T-helper 2 cell treated with Interferon-gamma antibody and Interleukin-4, amounts not matched to agents 5 μg/mL and 100 μg/mL, for 36 hours (primary cell): ENCODE data around the gene RABGEF1.
A peak's percentile ranks its signal among the peaks of the same experiment; 100 is the strongest.
"Not testable (repeated sequence)": the region's sequence is repeated elsewhere in the genome, so short reads cannot be mapped to it uniquely, and the experiment has no call there.

ENCODE experiments used
- DNase-seq: peaks from one replicate; pipeline ENCODE4 v3.0.0; 2021; ENCODE audit warnings: low spot score
- H3K27ac Mint-ChIP-seq: one replicate; pipeline ENCODE4 v1.8.0; 2021; ENCODE audit warnings: mild to moderate bottlenecking, mixed read lengths
- H3K27me3 Mint-ChIP-seq: one replicate; pipeline ENCODE4 v1.8.0; 2021; ENCODE audit warnings: low read depth, mixed read lengths
- H3K36me3 Mint-ChIP-seq: one replicate; pipeline ENCODE4 v1.8.0; 2021; ENCODE audit warnings: low read depth, mixed read lengths
- H3K4me1 Mint-ChIP-seq: one replicate; pipeline ENCODE4 v1.8.0; 2021; ENCODE audit warnings: low read depth, mixed read lengths
- H3K4me3 Mint-ChIP-seq: one replicate; pipeline ENCODE4 v1.8.0; 2022; ENCODE audit warnings: mild to moderate bottlenecking, moderate library complexity, mixed read lengths
- H3K9me3 Mint-ChIP-seq: one replicate; pipeline ENCODE4 v1.8.0; 2021; ENCODE audit warnings: mixed read lengths

The RABGEF1 gene

GRCh38 chr7:66741710-66742049 lies 1.1 kb downstream of the RABGEF1 start:
- peaks cover 8% of the 10 kb centered on the region for H3K4me1 Mint-ChIP-seq
- H3K36me3 Mint-ChIP-seq = peaks cover 11% of the 10 kb centered on the region
- H3K27me3 Mint-ChIP-seq = no peaks in the 10 kb centered on the region
- peak overlapping the region; percentile 96 for H3K4me3 Mint-ChIP-seq
- no peaks in the 10 kb centered on the region for H3K9me3 Mint-ChIP-seq
- no peak for DNase-seq
- H3K27ac Mint-ChIP-seq = peak overlapping the region; percentile 80

- H3K36me3 Mint-ChIP-seq, H3K4me1 Mint-ChIP-seq, DNase-seq, H3K27me3 Mint-ChIP-seq, H3K9me3 Mint-ChIP-seq: not testable (repeated sequence)
- H3K27ac Mint-ChIP-seq = peak overlapping the region; percentile 1
- H3K4me3 Mint-ChIP-seq = peak overlapping the region; percentile 4
Measured at GRCh38 chr7:66742298-66742697, 1.8 kb downstream of the RABGEF1 start.

GRCh38 chr7:66743920-66744319 lies 3.4 kb downstream of the RABGEF1 start:
- peaks cover 7% of the 10 kb centered on the region for H3K4me1 Mint-ChIP-seq

GRCh38 chr7:66747385-66747784 lies 6.9 kb downstream of the RABGEF1 start:
- no peak overlapping the region for H3K4me3 Mint-ChIP-seq
- peaks cover 8% of the 10 kb centered on the region for H3K4me1 Mint-ChIP-seq
- H3K36me3 Mint-ChIP-seq = peaks cover 2% of the 10 kb centered on the region
- no peaks in the 10 kb centered on the region for H3K9me3 Mint-ChIP-seq
- DNase-seq = no peak
- no peaks in the 10 kb centered on the region for H3K27me3 Mint-ChIP-seq
- no peak overlapping the region for H3K27ac Mint-ChIP-seq

More at GRCh38 chr7:66743920-66744319, 3.4 kb downstream of the RABGEF1 start:
- no peak for DNase-seq
- Mint-ChIP-seq H3K36me3 (peaks cover 5% of the 10 kb centered on the region), H3K9me3 (no peaks in the 10 kb centered on the region), H3K27me3 (no peaks in the 10 kb centered on the region), H3K4me3 (no peak overlapping the region), H3K27ac (no peak overlapping the region)

GRCh38 chr7:66747881-66748511 lies 7.5 kb downstream of the RABGEF1 start:
- Mint-ChIP-seq H3K36me3 (peaks cover 2% of the 10 kb centered on the region), H3K4me3 (no peak overlapping the region), H3K4me1 (peaks cover 6% of the 10 kb centered on the region), H3K9me3 (no peaks in the 10 kb centered on the region), H3K27ac (no peak overlapping the region), H3K27me3 (no peaks in the 10 kb centered on the region)
- DNase-seq = no peak

GRCh38 chr7:66748791-66749190 lies 8.3 kb downstream of the RABGEF1 start:
- no peak overlapping the region for H3K27ac Mint-ChIP-seq
- DNase-seq = no peak
- no peak overlapping the region for H3K4me3 Mint-ChIP-seq
- no peaks in the 10 kb centered on the region for H3K9me3 Mint-ChIP-seq
- H3K27me3 Mint-ChIP-seq = no peaks in the 10 kb centered on the region
- H3K4me1 Mint-ChIP-seq = peaks cover 6% of the 10 kb centered on the region
- H3K36me3 Mint-ChIP-seq = peaks cover 2% of the 10 kb centered on the region

- Mint-ChIP-seq H3K27ac (no peak overlapping the region), H3K4me3 (no peak overlapping the region), H3K4me1 (peaks cover 10% of the 10 kb centered on the region), H3K36me3 (peaks cover 2% of the 10 kb centered on the region), H3K9me3 (no peaks in the 10 kb centered on the region), H3K27me3 (no peaks in the 10 kb centered on the region)
- no peak for DNase-seq
Measured at GRCh38 chr7:66751945-66752344, 11.4 kb downstream of the RABGEF1 start.

- H3K9me3 Mint-ChIP-seq = no peaks in the 10 kb centered on the region
- no peaks in the 10 kb centered on the region for H3K27me3 Mint-ChIP-seq
- no peak overlapping the region for H3K27ac Mint-ChIP-seq
- peaks cover 7% of the 10 kb centered on the region for H3K36me3 Mint-ChIP-seq
- no peak for DNase-seq
- H3K4me3 Mint-ChIP-seq = no peak overlapping the region
- peaks cover 22% of the 10 kb centered on the region for H3K4me1 Mint-ChIP-seq
Measured at GRCh38 chr7:66754541-66754940, 14.0 kb downstream of the RABGEF1 start.

GRCh38 chr7:66755059-66755458 lies 14.5 kb downstream of the RABGEF1 start:
- peaks cover 20% of the 10 kb centered on the region for H3K4me1 Mint-ChIP-seq
- not testable (repeated sequence) for DNase-seq, H3K27ac Mint-ChIP-seq

GRCh38 chr7:66756227-66756626 lies 15.7 kb downstream of the RABGEF1 start:
- not testable (repeated sequence) for DNase-seq, H3K4me3 Mint-ChIP-seq, H3K36me3 Mint-ChIP-seq, H3K27ac Mint-ChIP-seq, H3K27me3 Mint-ChIP-seq, H3K9me3 Mint-ChIP-seq
- H3K4me1 Mint-ChIP-seq = peaks cover 18% of the 10 kb centered on the region

More at GRCh38 chr7:66755059-66755458, 14.5 kb downstream of the RABGEF1 start:
- H3K9me3 Mint-ChIP-seq, H3K27me3 Mint-ChIP-seq, H3K4me3 Mint-ChIP-seq, H3K36me3 Mint-ChIP-seq: not testable (repeated sequence)

GRCh38 chr7:66756889-66757288 lies 16.4 kb downstream of the RABGEF1 start:
- Mint-ChIP-seq H3K9me3 (no peaks in the 10 kb centered on the region), H3K27ac (no peak overlapping the region), H3K27me3 (no peaks in the 10 kb centered on the region), H3K4me1 (peaks cover 18% of the 10 kb centered on the region), H3K36me3 (peaks cover 5% of the 10 kb centered on the region), H3K4me3 (no peak overlapping the region)
- no peak for DNase-seq

GRCh38 chr7:66757939-66758338 lies 17.4 kb downstream of the RABGEF1 start:
- H3K27ac Mint-ChIP-seq = no peak overlapping the region
- H3K36me3 Mint-ChIP-seq = peaks cover 5% of the 10 kb centered on the region
- DNase-seq = no peak
- H3K4me3 Mint-ChIP-seq = no peak overlapping the region
- H3K27me3 Mint-ChIP-seq = no peaks in the 10 kb centered on the region
- H3K9me3 Mint-ChIP-seq = no peaks in the 10 kb centered on the region
- peaks cover 18% of the 10 kb centered on the region for H3K4me1 Mint-ChIP-seq

- H3K4me3 Mint-ChIP-seq = no peak overlapping the region
- DNase-seq = peak; percentile 38
- no peaks in the 10 kb centered on the region for H3K27me3 Mint-ChIP-seq
- H3K36me3 Mint-ChIP-seq = peaks cover 10% of the 10 kb centered on the region
- peaks cover 8% of the 10 kb centered on the region for H3K9me3 Mint-ChIP-seq
- peak overlapping the region; percentile 56 for H3K27ac Mint-ChIP-seq
- peaks cover 18% of the 10 kb centered on the region for H3K4me1 Mint-ChIP-seq
Measured at GRCh38 chr7:66758950-66759628, 18.6 kb downstream of the RABGEF1 start.

- H3K27ac Mint-ChIP-seq, H3K9me3 Mint-ChIP-seq, DNase-seq, H3K4me3 Mint-ChIP-seq, H3K27me3 Mint-ChIP-seq: not testable (repeated sequence)
- Mint-ChIP-seq H3K36me3 (peaks cover 13% of the 10 kb centered on the region), H3K4me1 (peaks cover 17% of the 10 kb centered on the region)
Measured at GRCh38 chr7:66763183-66763582, 22.6 kb downstream of the RABGEF1 start.
